PFSK-1 (cell line): Measurements from ENCODE around the gene CCT2.

Experiments
- FOXP2 ChIP-seq: optimal IDR thresholded peaks from 2 replicates; pipeline ENCODE3; 2011; ENCODE audit warnings: borderline replicate concordance, control low read depth, inconsistent platforms; ENCODE audit not compliant: insufficient read depth; ENCODE audit errors: extremely low read length, extremely low read depth
- POLR2AphosphoS5 ChIP-seq: IDR thresholded peaks from 2 replicates; pipeline ENCODE4 v1.6.1; 2012; ENCODE audit warnings: low read depth, mild to moderate bottlenecking, control low read depth, low read length, moderate library complexity
- REST ChIP-seq, 2 experiments: IDR thresholded peaks; 2 replicates each; pipeline versions ENCODE4 v1.6.1 to v1.8.0; 2011 to 2012; ENCODE audit warnings: low read depth in 2 of 2, low read length in 2 of 2, control low read depth in 1 of 2, inconsistent platforms in 1 of 2, mild to moderate bottlenecking in 1 of 2, moderate library complexity in 1 of 2; ENCODE audit not compliant: insufficient read depth in 1 of 2
- SIN3A ChIP-seq: IDR thresholded peaks from 2 replicates; pipeline ENCODE4 v1.6.1; 2012; ENCODE audit warnings: mild to moderate bottlenecking, low read length, moderate library complexity, borderline replicate concordance; ENCODE audit not compliant: insufficient read depth
- TAF1 ChIP-seq: IDR thresholded peaks from 2 replicates; pipeline ENCODE4 v1.6.1; 2012; ENCODE audit warnings: low read length, control low read depth, borderline replicate concordance; ENCODE audit not compliant: insufficient read depth

The CCT2 gene

GRCh38 chr12:69579029-69579428 is 6.2 kb upstream of the CCT2 start:
- no peak for TF ChIP-seq FOXP2
- TF ChIP-seq REST (IDR thresholded peaks at IDR 0.05; ENCODE audit: insufficient read depth in 1 of 2, low read depth in 2 of 2, low read length in 2 of 2): no peak
- no peak for TF ChIP-seq SIN3A

- TF ChIP-seq POLR2AphosphoS5 (no peak), TAF1 (no peak), SIN3A (no peak), FOXP2 (no peak), REST (IDR thresholded peaks at IDR 0.05; ENCODE audit: insufficient read depth in 1 of 2, low read depth in 2 of 2, low read length in 2 of 2) (no peak)
These were observed 5.2 kb upstream of the CCT2 start for GRCh38 chr12:69580074-69580473.

- no peak for TF ChIP-seq REST (IDR thresholded peaks at IDR 0.05; ENCODE audit: insufficient read depth in 1 of 2, low read depth in 2 of 2, low read length in 2 of 2)
- no peak for TF ChIP-seq FOXP2
- TF ChIP-seq POLR2AphosphoS5: no peak
- no peak for TF ChIP-seq SIN3A
- TF ChIP-seq TAF1: no peak
These were observed 2.1 kb upstream of the CCT2 start for GRCh38 chr12:69583203-69583602.

GRCh38 chr12:69588527-69588926 is 3.3 kb downstream of the CCT2 start:
- TF ChIP-seq TAF1 (no peak), SIN3A (no peak), REST (IDR thresholded peaks at IDR 0.05; ENCODE audit: insufficient read depth in 1 of 2, low read depth in 2 of 2, low read length in 2 of 2) (no peak), POLR2AphosphoS5 (no peak), FOXP2 (no peak)

- no peak for TF ChIP-seq SIN3A
- no peak for TF ChIP-seq TAF1
- TF ChIP-seq FOXP2: no peak
- TF ChIP-seq POLR2AphosphoS5: no peak
- no peak for TF ChIP-seq REST (IDR thresholded peaks at IDR 0.05; ENCODE audit: insufficient read depth in 1 of 2, low read depth in 2 of 2, low read length in 2 of 2)
These were observed 3.8 kb downstream of the CCT2 start for GRCh38 chr12:69589082-69589481.
